ENCODE measurements around the gene ZNF32. TPM values are rescaled to one million over a fixed set of nuclear protein-coding genes. Genes with fewer than 3 reads are reported as not detected.

The ZNF32 gene
- total RNA-seq, 1 experiment from 2014 or later = 24.8 TPM

DNA sequence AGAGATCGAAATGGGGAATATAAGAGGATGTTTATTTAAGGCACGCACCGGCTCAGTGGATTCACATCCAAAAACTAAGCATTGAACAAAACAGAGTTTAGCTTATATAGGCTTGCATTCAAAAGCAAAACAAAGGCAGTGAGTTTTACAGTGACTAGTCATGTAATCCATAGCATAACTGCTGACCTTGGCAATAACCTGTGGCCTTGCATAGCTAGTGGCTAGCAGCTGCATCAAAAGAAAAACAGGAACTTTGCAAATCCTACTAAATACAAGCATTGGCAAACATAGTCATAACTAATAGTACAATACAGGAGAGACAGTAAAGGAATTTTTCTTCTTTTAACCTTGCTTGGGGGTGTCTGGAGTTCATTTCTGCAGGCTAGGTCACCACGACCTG is 52.1 kb downstream of the ZNF32 start:
- DNase-seq = no peak
- Histone ChIP-seq H3K36me3 (replicated peaks; ENCODE audit: control insufficient read depth, insufficient read depth, low read length) (no peaks in the 10 kb centered on the region), H3K4me3 (ENCODE audit: insufficient read depth, low read depth, low read length) (no peak overlapping the region), H3K27me3 (ENCODE audit: control insufficient read depth, insufficient read depth, low read length) (no peaks in the 10 kb centered on the region)

- no peaks in the 10 kb centered on the region for H3K27me3 ChIP-seq (ENCODE audit: control insufficient read depth, insufficient read depth, low read length)
- H3K4me3 ChIP-seq (ENCODE audit: insufficient read depth, low read depth, low read length) = no peak overlapping the region
- H3K36me3 ChIP-seq (replicated peaks; ENCODE audit: control insufficient read depth, insufficient read depth, low read length) = no peaks in the 10 kb centered on the region
- no peak for DNase-seq
Observed at GRCh38 chr10:43595739-43596298, 52.9 kb downstream of the ZNF32 start.

GRCh38 chr10:43594944-43595589 is 53.6 kb downstream of the ZNF32 start:
- Histone ChIP-seq H3K4me3 (ENCODE audit: insufficient read depth, low read depth, low read length) (no peak overlapping the region), H3K36me3 (replicated peaks; ENCODE audit: control insufficient read depth, insufficient read depth, low read length) (no peaks in the 10 kb centered on the region), H3K27me3 (ENCODE audit: control insufficient read depth, insufficient read depth, low read length) (no peaks in the 10 kb centered on the region)
- no peak for DNase-seq

Other genes with a start within 250 kb of the ZNF32 start
- gene HNRNPF, start 239.7 kb downstream of the ZNF32 start, total RNA-seq (2014; rRNA removed; shearing (Covaris generic)) = 328 and 342 TPM in 2 replicates
- 2.7 and 4.9 TPM in 2 replicates for gene ZNF487, start 211.8 kb downstream of the ZNF32 start, total RNA-seq (2014; rRNA removed; shearing (Covaris generic))
- 2.7 and 3.0 TPM in 2 replicates for gene ZNF239, start 74.3 kb downstream of the ZNF32 start, total RNA-seq (2014; rRNA removed; shearing (Covaris generic))
- gene ZNF485, start 42.4 kb downstream of the ZNF32 start, total RNA-seq (2014; rRNA removed; shearing (Covaris generic)) = 3.7 and 4.9 TPM in 2 replicates

All from H7 (cell line).